A549 (cell line): ENCODE measurements around the gene MPDU1. TPM values are rescaled to one million over a fixed set of nuclear protein-coding genes. Genes with fewer than 3 reads are reported as not detected.

Experiments used
- ATAC-seq, 2 experiments: fragments of 200-7000 bp in 1 of 2; fragments of >200 bp in 1 of 2; cut with Nextera tagmentation in 1 of 2; cut with Tn5 transposase in 1 of 2; 3 replicates each; pipeline versions ENCODE4 v1.8.0 to v1.9.1; 2018 to 2020; ENCODE audit warnings: mild to moderate bottlenecking in 1 of 2, moderate library complexity in 1 of 2
- CTCF ChIA-PET: fragments of 300-600 bp; sonication (Branson Sonifier 250); formaldehyde crosslinking; extraction: SDS; loops from one replicate; lab custom pipeline; 2021; ENCODE audit warnings: antibody characterized with exemption, inconsistent platforms; lab: Yijun Ruan, JAX
- POLR2A ChIA-PET: fragments of 350-600 bp; formaldehyde crosslinking; extraction: SDS; loops from one replicate; lab custom pipeline; 2021; ENCODE audit warnings: antibody characterized with exemption, inconsistent platforms; lab: Yijun Ruan, JAX
- DNase-seq, 2 experiments: peaks; one replicate each; pipeline versions ENCODE4 v3.0.0 to v3.0.0-alpha.2; 2011 to 2016; ENCODE audit warnings: low read depth in 1 of 2, low spot score in 1 of 2
- FAIRE-seq: peaks from 2 replicates; lab custom pipeline; 2011; peaks lifted over from hg19 to GRCh38; lab: Jason Lieb, UNC
- H3K27ac ChIP-seq, 2 experiments: fragments of >200 bp; sonication (Bioruptor Twin); formaldehyde crosslinking; 3 replicates each; pipeline ENCODE4 v1.5.1; 2016 to 2017
- H3K4me1 ChIP-seq: fragments of >200 bp; sonication (Bioruptor Twin); formaldehyde crosslinking; 3 replicates; pipeline ENCODE4 v1.6.1; 2016
- H3K4me2 ChIP-seq: fragments of >200 bp; sonication (Bioruptor Twin); formaldehyde crosslinking; 3 replicates; pipeline ENCODE4 v1.6.1; 2016
- H3K4me3 ChIP-seq: fragments of >200 bp; sonication (Bioruptor Twin); formaldehyde crosslinking; 3 replicates; pipeline ENCODE4 v1.5.1; 2016
- H3K9me3 ChIP-seq: fragments of >200 bp; sonication (Bioruptor Twin); formaldehyde crosslinking; 3 replicates; pipeline ENCODE4 v1.6.1; 2016
- BHLHE40 ChIP-seq: IDR thresholded peaks from 2 replicates; pipeline ENCODE4 v1.6.1; 2012; ENCODE audit warnings: low read depth, low read length, inconsistent platforms
- CBX2 ChIP-seq: fragments of 200-600 bp; sonication (generic); IDR thresholded peaks from 2 replicates; pipeline ENCODE4 v1.6.1; 2016; ENCODE audit warnings: low read depth, mild to moderate bottlenecking, borderline replicate concordance
- HDAC2 ChIP-seq: fragments of 200-600 bp; sonication (generic); IDR thresholded peaks from 2 replicates; pipeline ENCODE4 v1.6.1; 2016
- MYC ChIP-seq: IDR thresholded peaks from 2 replicates; pipeline ENCODE4 v1.6.1; 2012; ENCODE audit warnings: mild to moderate bottlenecking, inconsistent platforms, low read length, improper control_type of control experiment, borderline replicate concordance
- NPAS2 ChIP-seq: fragments of 250-450 bp; sonication (Bioruptor Pico); IDR thresholded peaks from 2 replicates; pipeline ENCODE4 v1.8.0; 2022; ENCODE audit warnings: mild to moderate bottlenecking, moderate library complexity, borderline replicate concordance
- POLR2A ChIP-seq: IDR thresholded peaks from 2 replicates; pipeline ENCODE4 v1.6.1; 2012; ENCODE audit warnings: mild to moderate bottlenecking, low read length
- RAD21 ChIP-seq, 2 experiments: fragments of >200 bp in 1 of 2; sonication (Bioruptor Twin) in 1 of 2; formaldehyde crosslinking in 1 of 2; IDR thresholded peaks in 1 of 2; conservative IDR thresholded peaks in 1 of 2; 2 replicates in 1 of 2; 3 replicates in 1 of 2; pipeline ENCODE4 v1.6.1; 2012 to 2018; ENCODE audit warnings: inconsistent platforms in 1 of 2
- RARB ChIP-seq: fragments of 250-450 bp; sonication (Bioruptor Pico); IDR thresholded peaks from 2 replicates; pipeline ENCODE4 v1.8.0; 2021; ENCODE audit warnings: mild to moderate bottlenecking, moderate library complexity
- RFX5 ChIP-seq: fragments of 450-650 bp; IDR thresholded peaks from 2 replicates; pipeline ENCODE4 v1.7.1; 2014; ENCODE audit warnings: antibody characterized with exemption, mild to moderate bottlenecking, moderate library complexity
- SMC3 ChIP-seq: fragments of >200 bp; sonication (Bioruptor Twin); formaldehyde crosslinking; IDR thresholded peaks from 3 replicates; pipeline ENCODE4 v1.6.1; 2018; ENCODE audit warnings: inconsistent platforms
- TFCP2L1 ChIP-seq: fragments of 250-450 bp; sonication (Bioruptor Pico); IDR thresholded peaks from 2 replicates; pipeline ENCODE4 v1.5.0; 2021; ENCODE audit warnings: mild to moderate bottlenecking
- ZFP36 ChIP-seq: fragments of 450-650 bp; IDR thresholded peaks from 2 replicates; pipeline ENCODE4 v1.6.1; 2014; ENCODE audit warnings: borderline replicate concordance; ENCODE audit not compliant: partially characterized antibody
- WGBS: methylation state at CpG from one replicate; pipeline ENCODE4 v1.1.6; 2017; ENCODE audit errors: missing lambda C conversion rate; 5-methylcytosine and 5-hydroxymethylcytosine counted together
- polyA plus RNA-seq, 4 experiments: library from polyadenylated mRNA; depleted of rRNA in 3 of 4; stranded (reverse); fragments of >200 nt; fragmentation: RNase III in 1 of 4; extraction: RNeasy Plus Mini Kit Qiagen cat#74134 plus additional on column Dnase treatment in 1 of 4; gene quantifications; 2 replicates in 3 of 4; 3 replicates in 1 of 4; pipeline ENCODE4 v1.2.3, GENCODE V29; 2011 to 2017
- TF ChIP-seq, protein P1 (sequence below): fragments of 250-450 bp; sonication (Bioruptor Pico); IDR thresholded peaks from 2 replicates; pipeline ENCODE4 v1.5.0; 2021; ENCODE audit warnings: mild to moderate bottlenecking, moderate library complexity, borderline replicate concordance
- TF ChIP-seq, protein P2 (sequence below): fragments of >200 bp; sonication (Bioruptor Twin); formaldehyde crosslinking; IDR thresholded peaks from 2 replicates; pipeline ENCODE4 v1.6.1; 2016
- TF ChIP-seq, protein P3 (sequence below): fragments of 200-600 bp; sonication (generic); IDR thresholded peaks from 2 replicates; pipeline ENCODE4 v1.6.1; 2016; ENCODE audit warnings: antibody characterized with exemption, mild to moderate bottlenecking, moderate library complexity
- TF ChIP-seq, protein P4 (sequence below): fragments of 250-450 bp; sonication (Bioruptor Pico); IDR thresholded peaks from 2 replicates; pipeline ENCODE4 v1.5.0; 2020; ENCODE audit warnings: low read depth, mild to moderate bottlenecking, moderate library complexity
- TF ChIP-seq, protein P5 (sequence below): fragments of >200 bp; sonication (Bioruptor Twin); formaldehyde crosslinking; IDR thresholded peaks from 3 replicates; pipeline ENCODE4 v1.6.1; 2016
- TF ChIP-seq, protein P6 (sequence below): IDR thresholded peaks from 2 replicates; pipeline ENCODE4 v1.6.1; 2012; ENCODE audit warnings: low read depth, borderline replicate concordance
- TF ChIP-seq, protein P7 (sequence below): IDR thresholded peaks from 2 replicates; pipeline ENCODE4 v1.6.1; 2012
- TF ChIP-seq, protein P8 (sequence below): fragments of 450-650 bp; IDR thresholded peaks from 2 replicates; pipeline ENCODE4 v1.6.1; 2014; ENCODE audit warnings: antibody characterized with exemption

Gene MPDU1
- polyA plus RNA-seq, 2 of the 4 experiments (the other 2 are of a cell fraction), result 134 to 148 TPM

DNA sequence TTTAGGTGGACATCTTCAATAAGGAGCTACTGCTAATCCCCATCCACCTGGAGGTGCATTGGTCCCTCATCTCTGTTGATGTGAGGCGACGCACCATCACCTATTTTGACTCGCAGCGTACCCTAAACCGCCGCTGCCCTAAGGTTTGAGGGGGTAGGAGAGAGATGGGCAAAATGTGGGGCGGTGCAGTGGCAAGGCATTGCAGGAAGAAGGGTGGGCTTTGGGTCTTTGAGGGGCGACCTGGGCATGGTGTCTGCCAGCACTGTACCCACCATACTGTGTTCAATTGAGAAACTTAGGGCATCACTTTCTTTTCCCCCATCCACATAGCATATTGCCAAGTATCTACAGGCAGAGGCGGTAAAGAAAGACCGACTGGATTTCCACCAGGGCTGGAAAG is 13.3 kb upstream of the MPDU1 start:
- H3K4me3 ChIP-seq, result no peak overlapping the region
- POLR2A ChIA-PET, result interaction anchor here (0.9 to 2.5 kb wide), 3 partner anchors 9 to 117 kb away, joined by 3 to 10 read pairs (median 7); partner anchors contain the start of genes POLR2A and TP53
- no peak overlapping the region for H3K4me2 ChIP-seq
- no peak for ATAC-seq
- peaks cover 16% of the 10 kb centered on the region for H3K4me1 ChIP-seq
- DNase-seq, result no peak
- H3K27ac ChIP-seq, result no peak overlapping the region
- WGBS, result 91% methylated on average over 10 of the region's 10 CpGs
- FAIRE-seq, result no peak
- H3K9me3 ChIP-seq, result no peaks in the 10 kb centered on the region
- TF ChIP-seq, protein P1, sequence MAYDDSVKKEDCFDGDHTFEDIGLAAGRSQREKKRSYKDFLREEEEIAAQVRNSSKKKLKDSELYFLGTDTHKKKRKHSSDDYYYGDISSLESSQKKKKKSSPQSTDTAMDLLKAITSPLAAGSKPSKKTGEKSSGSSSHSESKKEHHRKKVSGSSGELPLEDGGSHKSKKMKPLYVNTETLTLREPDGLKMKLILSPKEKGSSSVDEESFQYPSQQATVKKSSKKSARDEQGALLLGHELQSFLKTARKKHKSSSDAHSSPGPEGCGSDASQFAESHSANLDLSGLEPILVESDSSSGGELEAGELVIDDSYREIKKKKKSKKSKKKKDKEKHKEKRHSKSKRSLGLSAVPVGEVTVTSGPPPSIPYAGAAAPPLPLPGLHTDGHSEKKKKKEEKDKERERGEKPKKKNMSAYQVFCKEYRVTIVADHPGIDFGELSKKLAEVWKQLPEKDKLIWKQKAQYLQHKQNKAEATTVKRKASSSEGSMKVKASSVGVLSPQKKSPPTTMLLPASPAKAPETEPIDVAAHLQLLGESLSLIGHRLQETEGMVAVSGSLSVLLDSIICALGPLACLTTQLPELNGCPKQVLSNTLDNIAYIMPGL, result no peak
- TF ChIP-seq RFX5, result no peak
- TF ChIP-seq, protein P2, sequence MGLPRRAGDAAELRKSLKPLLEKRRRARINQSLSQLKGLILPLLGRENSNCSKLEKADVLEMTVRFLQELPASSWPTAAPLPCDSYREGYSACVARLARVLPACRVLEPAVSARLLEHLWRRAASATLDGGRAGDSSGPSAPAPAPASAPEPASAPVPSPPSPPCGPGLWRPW, result no peak
- no peak for TF ChIP-seq RAD21 (conservative IDR thresholded peaks at IDR 0.05 in 1 of 2, IDR thresholded peaks at IDR 0.05 in 1 of 2)
- TF ChIP-seq NPAS2, result no peak
- TF ChIP-seq RARB (CRISPR knock-in tag), result no peak
- TF ChIP-seq ZFP36, result no peak
- TF ChIP-seq HDAC2, result no peak
- TF ChIP-seq TFCP2L1 (CRISPR knock-in tag), result no peak
- CTCF ChIA-PET, result interaction anchor here (0.6 to 4.3 kb wide), 8 partner anchors 9 to 224 kb away, joined by 3 to 48 read pairs (median 4); partner anchors contain the start of genes DNAH2 and SENP3

DNA sequence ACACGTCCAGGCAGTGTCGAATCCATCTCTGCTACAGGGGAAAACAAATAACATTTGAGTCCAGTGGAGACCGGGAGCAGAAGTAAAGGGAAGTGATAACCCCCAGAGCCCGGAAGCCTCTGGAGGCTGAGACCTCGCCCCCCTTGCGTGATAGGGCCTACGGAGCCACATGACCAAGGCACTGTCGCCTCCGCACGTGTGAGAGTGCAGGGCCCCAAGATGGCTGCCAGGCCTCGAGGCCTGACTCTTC is 11.4 kb upstream of the MPDU1 start:
- ChIA-PET POLR2A (interaction anchor here (0.6 to 5.0 kb wide), 4 partner anchors 11 to 366 kb away, joined by 3 to 34 read pairs (median 7); partner anchors contain the start of genes MPDU1 and TP53), CTCF (interaction anchor here (1.2 to 4.3 kb wide), 4 partner anchors 11 to 115 kb away, joined by 3 to 48 read pairs (median 5); partner anchors contain the start of genes SENP3 and TP53)
- Histone ChIP-seq H3K4me1 (peaks cover 35% of the 10 kb centered on the region), H3K4me2 (peak overlapping the region; percentile 74), H3K27ac (peak overlapping the region; percentile 77 to 88), H3K9me3 (no peaks in the 10 kb centered on the region), H3K4me3 (peak overlapping the region; percentile 46)
- ATAC-seq, result peak; percentile 88 to 90
- no peak for TF ChIP-seq ZFP36
- TF ChIP-seq, protein P3, sequence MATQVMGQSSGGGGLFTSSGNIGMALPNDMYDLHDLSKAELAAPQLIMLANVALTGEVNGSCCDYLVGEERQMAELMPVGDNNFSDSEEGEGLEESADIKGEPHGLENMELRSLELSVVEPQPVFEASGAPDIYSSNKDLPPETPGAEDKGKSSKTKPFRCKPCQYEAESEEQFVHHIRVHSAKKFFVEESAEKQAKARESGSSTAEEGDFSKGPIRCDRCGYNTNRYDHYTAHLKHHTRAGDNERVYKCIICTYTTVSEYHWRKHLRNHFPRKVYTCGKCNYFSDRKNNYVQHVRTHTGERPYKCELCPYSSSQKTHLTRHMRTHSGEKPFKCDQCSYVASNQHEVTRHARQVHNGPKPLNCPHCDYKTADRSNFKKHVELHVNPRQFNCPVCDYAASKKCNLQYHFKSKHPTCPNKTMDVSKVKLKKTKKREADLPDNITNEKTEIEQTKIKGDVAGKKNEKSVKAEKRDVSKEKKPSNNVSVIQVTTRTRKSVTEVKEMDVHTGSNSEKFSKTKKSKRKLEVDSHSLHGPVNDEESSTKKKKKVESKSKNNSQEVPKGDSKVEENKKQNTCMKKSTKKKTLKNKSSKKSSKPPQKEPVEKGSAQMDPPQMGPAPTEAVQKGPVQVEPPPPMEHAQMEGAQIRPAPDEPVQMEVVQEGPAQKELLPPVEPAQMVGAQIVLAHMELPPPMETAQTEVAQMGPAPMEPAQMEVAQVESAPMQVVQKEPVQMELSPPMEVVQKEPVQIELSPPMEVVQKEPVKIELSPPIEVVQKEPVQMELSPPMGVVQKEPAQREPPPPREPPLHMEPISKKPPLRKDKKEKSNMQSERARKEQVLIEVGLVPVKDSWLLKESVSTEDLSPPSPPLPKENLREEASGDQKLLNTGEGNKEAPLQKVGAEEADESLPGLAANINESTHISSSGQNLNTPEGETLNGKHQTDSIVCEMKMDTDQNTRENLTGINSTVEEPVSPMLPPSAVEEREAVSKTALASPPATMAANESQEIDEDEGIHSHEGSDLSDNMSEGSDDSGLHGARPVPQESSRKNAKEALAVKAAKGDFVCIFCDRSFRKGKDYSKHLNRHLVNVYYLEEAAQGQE, result no peak
- TF ChIP-seq SMC3, result no peak
- TF ChIP-seq, protein P4, sequence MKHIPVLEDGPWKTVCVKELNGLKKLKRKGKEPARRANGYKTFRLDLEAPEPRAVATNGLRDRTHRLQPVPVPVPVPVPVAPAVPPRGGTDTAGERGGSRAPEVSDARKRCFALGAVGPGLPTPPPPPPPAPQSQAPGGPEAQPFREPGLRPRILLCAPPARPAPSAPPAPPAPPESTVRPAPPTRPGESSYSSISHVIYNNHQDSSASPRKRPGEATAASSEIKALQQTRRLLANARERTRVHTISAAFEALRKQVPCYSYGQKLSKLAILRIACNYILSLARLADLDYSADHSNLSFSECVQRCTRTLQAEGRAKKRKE (CRISPR knock-in tag), result no peak
- TF ChIP-seq, protein P5, sequence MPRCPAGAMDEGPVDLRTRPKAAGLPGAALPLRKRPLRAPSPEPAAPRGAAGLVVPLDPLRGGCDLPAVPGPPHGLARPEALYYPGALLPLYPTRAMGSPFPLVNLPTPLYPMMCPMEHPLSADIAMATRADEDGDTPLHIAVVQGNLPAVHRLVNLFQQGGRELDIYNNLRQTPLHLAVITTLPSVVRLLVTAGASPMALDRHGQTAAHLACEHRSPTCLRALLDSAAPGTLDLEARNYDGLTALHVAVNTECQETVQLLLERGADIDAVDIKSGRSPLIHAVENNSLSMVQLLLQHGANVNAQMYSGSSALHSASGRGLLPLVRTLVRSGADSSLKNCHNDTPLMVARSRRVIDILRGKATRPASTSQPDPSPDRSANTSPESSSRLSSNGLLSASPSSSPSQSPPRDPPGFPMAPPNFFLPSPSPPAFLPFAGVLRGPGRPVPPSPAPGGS, result no peak
- TF ChIP-seq, protein P6, sequence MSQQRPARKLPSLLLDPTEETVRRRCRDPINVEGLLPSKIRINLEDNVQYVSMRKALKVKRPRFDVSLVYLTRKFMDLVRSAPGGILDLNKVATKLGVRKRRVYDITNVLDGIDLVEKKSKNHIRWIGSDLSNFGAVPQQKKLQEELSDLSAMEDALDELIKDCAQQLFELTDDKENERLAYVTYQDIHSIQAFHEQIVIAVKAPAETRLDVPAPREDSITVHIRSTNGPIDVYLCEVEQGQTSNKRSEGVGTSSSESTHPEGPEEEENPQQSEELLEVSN, result peak; percentile 93; the same call in 1 of the 2 replicates
- no peak for TF ChIP-seq RARB (CRISPR knock-in tag)
- TF ChIP-seq POLR2A, result no peak; the same call in 1 of the 2 replicates
- TF ChIP-seq MYC, result peak; percentile 100
- TF ChIP-seq, protein P7, sequence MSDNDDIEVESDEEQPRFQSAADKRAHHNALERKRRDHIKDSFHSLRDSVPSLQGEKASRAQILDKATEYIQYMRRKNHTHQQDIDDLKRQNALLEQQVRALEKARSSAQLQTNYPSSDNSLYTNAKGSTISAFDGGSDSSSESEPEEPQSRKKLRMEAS, result peak; percentile 100
- no peak for TF ChIP-seq CBX2
- TF ChIP-seq, protein P8, sequence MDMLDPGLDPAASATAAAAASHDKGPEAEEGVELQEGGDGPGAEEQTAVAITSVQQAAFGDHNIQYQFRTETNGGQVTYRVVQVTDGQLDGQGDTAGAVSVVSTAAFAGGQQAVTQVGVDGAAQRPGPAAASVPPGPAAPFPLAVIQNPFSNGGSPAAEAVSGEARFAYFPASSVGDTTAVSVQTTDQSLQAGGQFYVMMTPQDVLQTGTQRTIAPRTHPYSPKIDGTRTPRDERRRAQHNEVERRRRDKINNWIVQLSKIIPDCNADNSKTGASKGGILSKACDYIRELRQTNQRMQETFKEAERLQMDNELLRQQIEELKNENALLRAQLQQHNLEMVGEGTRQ, result peak; percentile 98
- peak; percentile 99 for TF ChIP-seq BHLHE40
- no peak for TF ChIP-seq TFCP2L1 (CRISPR knock-in tag)
- DNase-seq, result no peak
- peak; percentile 97 for FAIRE-seq
- WGBS, result 1% methylated on average over 11 of the region's 11 CpGs
